ENCODE data around the gene RAX2. TPM values are rescaled to one million over a fixed set of nuclear protein-coding genes. Genes with fewer than 3 reads are reported as not detected.
"Not testable (repeated sequence)": the region's sequence is repeated elsewhere in the genome, so short reads cannot be mapped to it uniquely, and the experiment has no call there.

Gene RAX2
- total RNA-seq, 1 donor from 2014 or later: not detected

DNA sequence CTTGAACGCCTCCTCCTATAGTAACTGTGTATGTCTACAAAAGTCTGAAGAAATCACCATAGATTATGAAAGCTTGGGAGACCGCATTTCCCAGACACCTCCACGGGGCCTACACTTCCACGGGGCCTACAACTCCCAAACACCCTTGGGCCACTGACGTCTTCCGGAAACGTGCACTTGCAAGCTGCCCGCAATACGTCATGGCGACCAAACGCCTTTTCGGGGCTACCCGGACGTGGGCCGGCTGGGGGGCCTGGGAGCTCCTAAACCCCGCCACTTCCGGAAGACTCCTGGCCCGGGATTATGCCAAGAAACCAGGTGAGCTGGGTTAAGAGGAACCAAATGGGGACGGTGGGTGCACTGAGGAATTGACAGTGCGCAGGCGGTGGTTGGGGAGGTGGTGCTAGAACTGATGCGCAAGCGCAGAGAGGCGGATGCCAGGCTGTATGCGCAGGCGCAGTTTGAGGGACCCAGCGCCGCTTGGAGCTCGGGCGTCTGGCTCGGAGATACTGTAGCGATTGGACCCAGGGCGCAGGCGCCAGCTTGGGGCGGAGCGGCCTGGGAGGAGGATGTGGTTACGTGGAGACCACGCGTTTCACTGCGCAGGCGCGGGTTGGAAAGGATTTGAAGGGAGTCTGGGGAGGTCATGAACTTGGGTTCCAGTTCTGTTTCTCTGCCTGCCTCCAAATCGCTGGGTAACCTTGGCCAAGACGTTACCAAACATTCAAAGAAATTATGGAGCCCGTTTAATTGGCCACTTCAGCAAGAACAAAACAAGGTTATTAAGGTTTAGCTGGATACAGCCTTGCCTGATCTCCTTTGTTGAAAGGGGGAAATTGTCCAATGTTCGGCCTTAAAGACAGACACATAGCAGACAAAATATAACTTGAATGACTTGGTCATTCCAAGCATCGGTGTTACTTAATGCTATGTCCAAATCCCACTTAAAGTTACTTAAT is 9.2 kb downstream of the RAX2 start, which contains the start of gene MRPL54:
Gene MRPL54 (plus strand): TSS at position 182 of the 959 bp plus-strand sequence. CDS start 19 bp downstream, at position 201.
- TF ChIP-seq, protein P1, sequence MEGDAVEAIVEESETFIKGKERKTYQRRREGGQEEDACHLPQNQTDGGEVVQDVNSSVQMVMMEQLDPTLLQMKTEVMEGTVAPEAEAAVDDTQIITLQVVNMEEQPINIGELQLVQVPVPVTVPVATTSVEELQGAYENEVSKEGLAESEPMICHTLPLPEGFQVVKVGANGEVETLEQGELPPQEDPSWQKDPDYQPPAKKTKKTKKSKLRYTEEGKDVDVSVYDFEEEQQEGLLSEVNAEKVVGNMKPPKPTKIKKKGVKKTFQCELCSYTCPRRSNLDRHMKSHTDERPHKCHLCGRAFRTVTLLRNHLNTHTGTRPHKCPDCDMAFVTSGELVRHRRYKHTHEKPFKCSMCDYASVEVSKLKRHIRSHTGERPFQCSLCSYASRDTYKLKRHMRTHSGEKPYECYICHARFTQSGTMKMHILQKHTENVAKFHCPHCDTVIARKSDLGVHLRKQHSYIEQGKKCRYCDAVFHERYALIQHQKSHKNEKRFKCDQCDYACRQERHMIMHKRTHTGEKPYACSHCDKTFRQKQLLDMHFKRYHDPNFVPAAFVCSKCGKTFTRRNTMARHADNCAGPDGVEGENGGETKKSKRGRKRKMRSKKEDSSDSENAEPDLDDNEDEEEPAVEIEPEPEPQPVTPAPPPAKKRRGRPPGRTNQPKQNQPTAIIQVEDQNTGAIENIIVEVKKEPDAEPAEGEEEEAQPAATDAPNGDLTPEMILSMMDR (IDR thresholded peaks at IDR 0.05; ENCODE audit: insufficient read depth, low read length, poor library complexity, severe bottlenecking): no peak
- Histone ChIP-seq H3K27me3 (ENCODE audit: control insufficient read depth, insufficient read depth, low read length) (no peaks in the 10 kb centered on the region), H3K36me3 (ENCODE audit: control insufficient read depth, insufficient read depth, low read length) (no peaks in the 10 kb centered on the region), H3K4me3 (ENCODE audit: low read depth, low read length) (peak within 1 kb of the TSS; percentile 96)
- DNase-seq (ENCODE audit: low read depth): peak; percentile 97

DNA sequence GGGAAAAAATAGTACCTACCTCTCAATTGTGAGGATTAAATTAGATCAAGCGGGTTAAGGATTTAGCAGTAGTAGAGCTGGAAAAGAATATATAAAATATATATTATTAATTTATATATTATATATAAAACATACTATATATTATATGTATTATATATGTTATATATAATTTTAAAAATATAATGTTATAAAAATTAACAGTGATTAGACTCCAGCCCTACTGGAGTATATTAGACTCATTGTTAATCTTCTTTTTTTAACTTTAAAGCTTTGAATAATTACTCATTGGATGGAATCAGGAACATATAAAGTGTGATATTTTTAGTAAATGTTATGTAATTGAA is 9.9 kb downstream of the RAX2 start:
- Histone ChIP-seq H3K27me3 (ENCODE audit: control insufficient read depth, insufficient read depth, low read length) (no peaks in the 10 kb centered on the region), H3K4me3 (ENCODE audit: low read depth, low read length) (peak overlapping the region; percentile 89), H3K36me3 (ENCODE audit: control insufficient read depth, insufficient read depth, low read length) (no peaks in the 10 kb centered on the region)
- no peak for DNase-seq (ENCODE audit: low read depth)
- TF ChIP-seq, protein P1 (IDR thresholded peaks at IDR 0.05; ENCODE audit: insufficient read depth, low read length, poor library complexity, severe bottlenecking): no peak

DNA sequence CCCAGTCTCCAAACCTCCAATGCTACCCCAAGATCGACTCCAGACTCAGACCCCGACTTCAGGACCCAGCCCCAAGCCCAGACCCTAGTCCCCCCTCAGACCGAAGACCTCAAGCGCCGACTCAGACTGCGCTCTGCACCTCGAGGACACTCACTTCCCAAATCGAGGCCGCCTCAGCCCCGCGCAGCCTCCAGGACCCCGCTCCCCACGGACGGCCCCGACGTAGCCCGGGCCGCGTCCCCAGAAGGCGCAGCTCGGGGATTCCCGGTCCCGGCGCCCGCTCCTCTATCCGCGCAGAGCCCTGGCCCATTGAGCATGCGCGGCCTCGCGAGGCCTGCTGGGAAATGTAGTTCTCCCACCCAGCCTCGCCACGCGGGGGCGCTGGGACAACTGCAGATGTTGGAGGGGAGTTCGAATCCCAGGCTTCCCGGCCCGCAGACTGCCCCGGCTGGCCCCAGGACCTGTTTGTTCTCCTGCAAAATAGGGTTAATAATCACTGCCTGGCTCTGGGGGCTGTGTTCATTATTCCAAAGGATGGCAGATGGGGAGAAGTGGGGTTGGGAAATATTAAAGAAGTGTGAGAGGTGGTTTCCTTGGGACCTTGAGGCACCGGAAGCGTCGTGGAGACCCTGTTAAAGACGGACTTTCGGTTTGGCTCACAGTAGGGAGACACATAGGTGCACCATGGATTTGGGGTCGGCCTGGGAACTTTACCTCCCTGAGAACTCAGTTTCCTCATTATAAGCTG is 10.5 kb downstream of the RAX2 start, which contains the start of gene APBA3:
Gene APBA3 (minus strand): TSS at position 311 of the 748 bp plus-strand sequence. CDS start 1,428 bp downstream, outside the sequence.
- Histone ChIP-seq H3K4me3 (ENCODE audit: low read depth, low read length) (peak within 1 kb of the TSS; percentile 96), H3K36me3 (ENCODE audit: control insufficient read depth, insufficient read depth, low read length) (no peaks in the 10 kb centered on the region), H3K27me3 (ENCODE audit: control insufficient read depth, insufficient read depth, low read length) (no peaks in the 10 kb centered on the region)
- peak; percentile 48 for DNase-seq (ENCODE audit: low read depth)
- TF ChIP-seq, protein P1 (IDR thresholded peaks at IDR 0.05; ENCODE audit: insufficient read depth, low read length, poor library complexity, severe bottlenecking): peak; percentile 78

DNA sequence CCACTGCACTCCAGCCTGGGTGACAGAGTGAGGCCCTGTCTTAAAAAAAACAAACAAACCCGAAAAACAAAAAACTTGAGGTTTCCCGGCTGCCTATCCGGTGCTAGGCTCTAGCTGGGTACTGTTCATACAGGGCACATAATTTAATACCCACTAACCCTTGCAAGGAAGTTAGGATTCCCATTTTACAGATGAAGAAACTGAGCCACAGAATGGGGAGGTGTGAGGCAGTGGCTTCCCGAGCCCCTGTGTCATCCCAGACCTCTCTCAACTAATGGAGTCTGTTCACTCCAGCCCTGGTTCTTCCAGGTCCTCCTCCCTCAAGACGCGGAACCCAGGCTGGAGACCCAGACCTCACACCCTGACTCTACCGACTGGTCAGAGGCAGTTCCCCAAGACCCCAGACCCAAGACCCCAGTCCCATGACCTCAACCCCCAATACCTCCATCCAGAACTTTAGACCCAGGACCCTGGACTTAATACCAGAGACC is 11.1 kb downstream of the RAX2 start:
- peak overlapping the region; percentile 96 for H3K4me3 ChIP-seq (ENCODE audit: low read depth, low read length)
- TF ChIP-seq, protein P1 (IDR thresholded peaks at IDR 0.05; ENCODE audit: insufficient read depth, low read length, poor library complexity, severe bottlenecking): no peak
- no peaks in the 10 kb centered on the region for H3K27me3 ChIP-seq (ENCODE audit: control insufficient read depth, insufficient read depth, low read length)
- no peaks in the 10 kb centered on the region for H3K36me3 ChIP-seq (ENCODE audit: control insufficient read depth, insufficient read depth, low read length)
- DNase-seq (ENCODE audit: low read depth): no peak

DNA sequence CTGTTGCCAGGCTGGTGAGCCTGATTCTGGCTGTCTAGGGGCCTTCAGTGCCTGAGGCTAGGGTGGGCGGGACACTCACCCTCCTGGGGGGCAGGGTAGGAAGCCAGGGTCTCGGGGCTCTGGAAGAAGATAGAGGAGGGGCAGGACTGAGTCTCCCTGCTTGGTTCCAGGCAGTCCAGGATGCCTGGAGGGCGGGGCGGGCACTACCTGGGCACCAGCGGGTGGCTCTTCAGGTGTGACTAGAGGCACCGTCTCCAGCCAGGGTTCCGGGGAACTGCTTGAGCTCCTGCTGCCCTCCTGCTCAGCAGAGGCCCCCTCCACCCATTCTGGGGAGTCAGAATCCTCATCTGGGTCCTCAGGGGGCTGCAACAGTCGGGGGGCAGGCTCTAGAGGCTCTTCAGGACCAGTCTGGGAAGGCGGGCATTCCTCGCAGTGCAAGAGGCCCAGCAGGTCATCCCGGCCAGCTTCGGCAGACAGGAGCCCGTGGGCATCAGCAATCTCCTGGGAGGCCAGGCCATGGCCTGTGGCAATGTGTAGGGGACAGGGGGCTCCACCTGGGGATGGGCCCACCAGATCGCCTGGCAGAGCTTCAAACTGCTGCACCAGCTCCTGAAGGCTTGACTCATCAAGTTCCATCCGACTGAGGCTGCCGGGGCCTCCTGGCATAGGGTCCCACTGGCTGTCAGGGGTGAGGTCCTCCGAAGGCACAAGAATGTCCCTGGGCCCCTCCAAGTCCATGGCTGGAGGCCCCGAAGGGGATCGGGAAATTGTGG is 12.4 kb downstream of the RAX2 start:
- Histone ChIP-seq H3K27me3 (ENCODE audit: control insufficient read depth, insufficient read depth, low read length) (no peaks in the 10 kb centered on the region), H3K4me3 (ENCODE audit: low read depth, low read length) (no peak overlapping the region), H3K36me3 (ENCODE audit: control insufficient read depth, insufficient read depth, low read length) (no peaks in the 10 kb centered on the region)
- DNase-seq (ENCODE audit: low read depth): no peak
- TF ChIP-seq, protein P1 (IDR thresholded peaks at IDR 0.05; ENCODE audit: insufficient read depth, low read length, poor library complexity, severe bottlenecking): no peak

DNA sequence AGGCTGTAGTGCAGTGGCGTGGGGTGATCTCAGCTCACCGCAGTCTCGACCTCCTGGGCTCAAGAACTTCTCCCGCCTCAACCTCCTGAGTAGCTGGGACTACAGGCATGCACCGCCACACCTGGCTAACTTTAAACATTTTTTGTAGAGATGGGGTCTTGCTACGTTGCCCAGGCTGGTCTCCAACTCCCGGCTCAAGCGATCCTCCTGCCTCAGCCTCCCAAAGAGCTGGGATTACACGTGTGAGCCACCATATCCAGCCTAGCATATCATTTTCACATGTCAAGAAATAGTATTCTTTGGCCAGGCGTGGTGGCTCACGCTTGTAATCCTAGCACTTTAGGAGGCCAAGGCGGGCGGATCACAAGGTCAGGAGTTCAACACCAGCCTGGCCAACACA is 13.7 kb downstream of the RAX2 start:
- not testable (repeated sequence) for H3K27me3 ChIP-seq (ENCODE audit: control insufficient read depth, insufficient read depth, low read length); H3K4me3 ChIP-seq (ENCODE audit: low read depth, low read length); DNase-seq (ENCODE audit: low read depth); H3K36me3 ChIP-seq (ENCODE audit: control insufficient read depth, insufficient read depth, low read length)

DNA sequence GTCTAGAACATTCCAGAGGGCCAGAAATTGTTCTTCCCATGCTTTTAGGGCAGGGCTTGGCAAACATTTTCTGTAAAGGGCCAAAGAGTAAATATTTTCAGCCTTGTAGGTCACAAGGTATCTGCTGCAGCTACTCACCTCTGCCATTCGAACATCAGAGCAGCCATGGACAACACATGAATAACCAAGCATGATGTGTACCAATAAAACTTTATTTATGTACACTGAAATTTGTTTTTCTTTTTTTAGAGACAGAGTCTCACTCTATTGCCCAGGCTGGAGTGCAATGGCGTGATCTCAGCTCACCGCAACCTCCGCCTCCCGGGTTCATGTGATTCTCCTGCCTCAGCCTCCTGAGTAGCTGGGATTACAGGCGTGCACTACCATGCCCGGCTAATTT is 14.3 kb downstream of the RAX2 start:
- H3K4me3 ChIP-seq (ENCODE audit: low read depth, low read length); H3K36me3 ChIP-seq (ENCODE audit: control insufficient read depth, insufficient read depth, low read length); H3K27me3 ChIP-seq (ENCODE audit: control insufficient read depth, insufficient read depth, low read length); DNase-seq (ENCODE audit: low read depth): not testable (repeated sequence)
